SK-N-SH (cell line): Measurements from ENCODE around the gene POTEJ. TPM values are rescaled to one million over a fixed set of nuclear protein-coding genes. Genes with fewer than 3 reads are reported as not detected.
"Not testable (repeated sequence)": the region's sequence is repeated elsewhere in the genome, so short reads cannot be mapped to it uniquely, and the experiment has no call there.

Source experiments
- CTCF ChIA-PET: fragments of 300-600, 350-600 bp; formaldehyde crosslinking; extraction: SDS; loops from one replicate; lab custom pipeline; 2021; lab: Yijun Ruan, JAX
- POLR2A ChIA-PET: fragments of 350-600 bp; sonication (Branson Sonifier 250); formaldehyde crosslinking; extraction: SDS; loops from one replicate; lab custom pipeline; 2020; ENCODE audit warnings: antibody characterized with exemption, inconsistent platforms; lab: Yijun Ruan, JAX
- DNase-seq: peaks from one replicate; pipeline ENCODE4 v3.0.0; 2012
- H2AFZ ChIP-seq: fragments of 200-600 bp; sonication (generic); 2 replicates; pipeline ENCODE4 v1.8.1; 2016; ENCODE audit warnings: antibody characterized with exemption, mild to moderate bottlenecking, low read depth
- H3F3A ChIP-seq: fragments of 200-600 bp; sonication (generic); replicated peaks from 2 replicates; pipeline ENCODE3; 2016; ENCODE audit warnings: antibody characterized with exemption, mild to moderate bottlenecking; ENCODE audit not compliant: insufficient read depth
- H3K27ac ChIP-seq, 2 experiments: fragments of 200-500 bp in 1 of 2; fragments of 200-600 bp in 1 of 2; sonication (Bioruptor generic) in 1 of 2; sonication (generic), shearing (Covaris generic) in 1 of 2; 2 replicates each; pipeline versions ENCODE4 v1.5.1 to v1.6.1; 2014 to 2016; ENCODE audit warnings: low read depth in 2 of 2, inconsistent platforms in 1 of 2, low read length in 1 of 2, mild to moderate bottlenecking in 1 of 2, mixed read lengths in 1 of 2
- H3K27me3 ChIP-seq: fragments of 200-600 bp; sonication (generic), shearing (Covaris generic); 2 replicates; pipeline ENCODE4 v1.6.1; 2016; ENCODE audit warnings: mixed run types; ENCODE audit not compliant: insufficient read depth
- H3K36me3 ChIP-seq, 2 experiments: fragments of 200-500 bp in 1 of 2; fragments of 200-600 bp in 1 of 2; sonication (Bioruptor generic) in 1 of 2; sonication (generic) in 1 of 2; replicated peaks in 1 of 2; 2 replicates each; pipeline versions ENCODE3 to v1.5.1; 2014 to 2016; ENCODE audit warnings: low read length in 1 of 2, mild to moderate bottlenecking in 1 of 2; ENCODE audit not compliant: insufficient read depth in 2 of 2, control insufficient read depth in 1 of 2
- H3K4me1 ChIP-seq, 2 experiments: fragments of 200-500 bp in 1 of 2; fragments of 200-600 bp in 1 of 2; sonication (Bioruptor generic) in 1 of 2; sonication (generic), shearing (Covaris generic) in 1 of 2; 2 replicates each; pipeline versions ENCODE4 v1.5.1 to v1.6.1; 2014 to 2016; ENCODE audit warnings: low read depth in 1 of 2, low read length in 1 of 2, mixed run types in 1 of 2; ENCODE audit not compliant: insufficient read depth in 2 of 2, control insufficient read depth in 1 of 2
- H3K4me2 ChIP-seq: fragments of 200-600 bp; sonication (generic), shearing (Covaris generic); 2 replicates; pipeline ENCODE4 v1.6.1; 2017; ENCODE audit warnings: mixed run types
- H3K4me3 ChIP-seq, 2 experiments: fragments of 200-500 bp in 1 of 2; fragments of 200-600 bp in 1 of 2; sonication (Bioruptor generic) in 1 of 2; sonication (generic), shearing (Covaris generic) in 1 of 2; 2 replicates each; pipeline versions ENCODE4 v1.5.1 to v1.8.1; 2014 to 2016; ENCODE audit warnings: low read depth in 2 of 2, inconsistent platforms in 1 of 2, low read length in 1 of 2, mild to moderate bottlenecking in 1 of 2, mixed read lengths in 1 of 2, moderate library complexity in 1 of 2
- H3K79me2 ChIP-seq: fragments of 200-600 bp; sonication (generic); 2 replicates; pipeline ENCODE4 v1.8.1; 2017; ENCODE audit warnings: mild to moderate bottlenecking; ENCODE audit not compliant: insufficient read depth
- H3K9ac ChIP-seq: fragments of 200-600 bp; sonication (generic); 2 replicates; pipeline ENCODE4 v1.6.1; 2017; ENCODE audit warnings: mixed run types
- H3K9me2 ChIP-seq: fragments of 200-600 bp; sonication (generic); 2 replicates; pipeline ENCODE4 v1.6.1; 2017; ENCODE audit warnings: mixed run types
- H3K9me3 ChIP-seq: fragments of 200-600 bp; sonication (generic); 2 replicates; pipeline ENCODE4 v1.6.1; 2017; ENCODE audit warnings: mixed run types, mild to moderate bottlenecking, moderate library complexity
- H4K20me1 ChIP-seq: fragments of 200-600 bp; sonication (generic); 2 replicates; pipeline ENCODE4 v1.6.1; 2017; ENCODE audit warnings: mild to moderate bottlenecking, mixed run types; ENCODE audit not compliant: insufficient read depth
- WGBS: methylation state at CpG from one replicate; pipeline ENCODE4 v1.1.6; 2017; ENCODE audit warnings: low lambda C conversion rate; 5-methylcytosine and 5-hydroxymethylcytosine counted together
- polyA plus RNA-seq, 3 experiments: library from polyadenylated mRNA; depleted of rRNA; stranded (reverse); fragments of >200 nt; gene quantifications; 2 replicates each; pipeline ENCODE4 v1.2.3, GENCODE V29; 2012

The POTEJ gene
- polyA plus RNA-seq, 1 of the 3 experiments (the other 2 are of a cell fraction): not detected

DNA sequence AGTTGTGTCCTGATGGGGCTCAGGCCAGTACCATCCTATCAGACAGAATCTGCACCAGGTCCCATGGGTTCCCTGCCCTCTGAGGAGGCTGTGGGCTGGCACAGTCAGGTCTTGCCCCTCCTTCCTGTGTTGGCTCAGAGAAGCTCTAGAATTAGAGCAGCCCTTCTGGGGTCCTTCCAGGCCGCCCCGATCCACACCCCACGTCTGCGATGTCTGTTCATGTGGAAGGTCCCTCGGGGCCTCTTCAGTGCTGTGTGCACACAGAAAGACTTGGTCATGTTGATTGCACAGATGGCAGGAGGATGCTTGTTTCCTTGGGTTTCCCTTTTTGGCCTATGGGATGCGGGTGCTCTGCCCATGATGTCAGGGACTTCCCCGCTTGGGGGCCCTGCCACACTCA lies 32.1 kb upstream of the POTEJ start:
- H3F3A ChIP-seq, H3K4me3 ChIP-seq, H3K36me3 ChIP-seq, POLR2A ChIA-PET, H3K79me2 ChIP-seq, H2AFZ ChIP-seq, DNase-seq, H3K27ac ChIP-seq, H3K9me3 ChIP-seq, H3K27me3 ChIP-seq, H3K9ac ChIP-seq, H4K20me1 ChIP-seq, CTCF ChIA-PET, H3K4me1 ChIP-seq, H3K9me2 ChIP-seq, H3K4me2 ChIP-seq: not testable (repeated sequence)
- 62% methylated on average over 5 of the region's 7 CpGs for WGBS

DNA sequence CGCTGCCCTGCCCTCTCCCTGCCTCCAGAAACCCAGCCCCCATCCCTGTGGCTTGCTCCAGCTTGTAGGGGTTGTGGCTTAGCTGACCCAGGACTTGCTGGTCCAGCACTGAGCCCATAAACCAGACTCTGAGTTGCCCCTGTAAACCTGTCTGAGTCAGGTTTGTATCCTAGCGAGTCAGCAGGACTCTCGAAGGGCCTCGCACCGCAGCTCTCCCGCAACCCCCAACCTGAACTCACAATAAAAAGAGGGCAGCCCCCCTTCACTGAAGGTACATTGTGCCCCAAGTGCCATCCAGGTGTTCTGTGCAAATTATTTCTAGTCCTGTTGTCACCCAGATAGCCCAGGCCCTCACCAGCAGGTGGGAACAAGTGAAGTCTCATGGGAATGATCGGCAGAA lies 29.7 kb upstream of the POTEJ start:
- H4K20me1 ChIP-seq, POLR2A ChIA-PET, H3K4me1 ChIP-seq, H3F3A ChIP-seq, H3K36me3 ChIP-seq, H3K27ac ChIP-seq, H3K9me3 ChIP-seq, H3K9me2 ChIP-seq, H3K4me3 ChIP-seq, DNase-seq, CTCF ChIA-PET, H3K27me3 ChIP-seq, H3K4me2 ChIP-seq, H3K9ac ChIP-seq, H3K79me2 ChIP-seq, H2AFZ ChIP-seq: not testable (repeated sequence)
- WGBS: 83% methylated on average over 5 of the region's 7 CpGs

DNA sequence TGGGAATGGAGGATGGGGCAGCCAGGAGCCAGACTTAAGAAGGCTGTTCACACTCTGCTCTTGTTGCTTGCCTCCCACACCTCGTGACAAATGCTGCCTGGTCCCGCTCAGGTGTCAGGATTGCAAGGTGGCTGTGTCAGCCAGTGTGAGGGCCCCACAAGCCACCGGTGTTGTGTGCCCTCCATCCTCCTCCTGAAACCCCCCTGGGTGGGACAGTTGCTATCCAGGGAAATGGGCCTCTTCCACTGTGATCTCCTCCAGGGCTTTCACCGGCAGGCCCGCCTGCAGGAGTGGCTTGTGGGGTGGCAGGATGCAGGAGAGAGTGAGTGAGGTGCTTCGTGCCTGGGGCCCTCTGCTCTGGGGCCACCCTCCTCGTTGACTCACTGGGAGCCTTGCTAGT lies 28.3 kb upstream of the POTEJ start:
- H3K9me3 ChIP-seq, H3K4me1 ChIP-seq, DNase-seq, POLR2A ChIA-PET, H3K9me2 ChIP-seq, H3K4me3 ChIP-seq, CTCF ChIA-PET, H3K79me2 ChIP-seq, H3K27me3 ChIP-seq, H3K27ac ChIP-seq, H3K36me3 ChIP-seq, H3F3A ChIP-seq, H2AFZ ChIP-seq, H3K9ac ChIP-seq, H3K4me2 ChIP-seq, H4K20me1 ChIP-seq: not testable (repeated sequence)
- 78% methylated on average over 2 of the region's 7 CpGs for WGBS

DNA sequence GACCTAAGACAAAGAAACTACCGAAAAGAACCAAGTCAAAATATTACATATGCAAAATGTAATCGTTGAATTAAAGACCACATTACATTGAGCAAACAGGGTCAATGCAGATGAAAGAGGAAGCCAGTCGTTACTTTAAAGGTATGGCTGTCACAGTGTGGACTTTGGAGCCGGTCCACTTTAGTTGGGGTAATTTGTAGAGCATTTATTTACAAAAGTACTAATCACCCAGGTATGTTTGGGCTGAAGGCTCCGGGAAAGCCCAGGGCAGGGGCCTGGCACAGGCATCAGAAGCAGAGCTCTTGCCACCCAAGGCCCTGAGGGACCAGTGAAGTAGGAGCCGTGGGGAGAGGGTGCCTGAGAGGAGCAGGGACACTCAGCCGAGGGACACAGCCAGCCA lies 27.7 kb upstream of the POTEJ start:
- H3K4me1 ChIP-seq, H3K4me2 ChIP-seq, H3K4me3 ChIP-seq, H3K36me3 ChIP-seq, H3K9me3 ChIP-seq, H2AFZ ChIP-seq, H3K9me2 ChIP-seq, H3K27me3 ChIP-seq, POLR2A ChIA-PET, H3K79me2 ChIP-seq, CTCF ChIA-PET, DNase-seq, H3K9ac ChIP-seq, H4K20me1 ChIP-seq, H3K27ac ChIP-seq, H3F3A ChIP-seq: not testable (repeated sequence)
- WGBS: 54% methylated on average over 4 of the region's 7 CpGs

DNA sequence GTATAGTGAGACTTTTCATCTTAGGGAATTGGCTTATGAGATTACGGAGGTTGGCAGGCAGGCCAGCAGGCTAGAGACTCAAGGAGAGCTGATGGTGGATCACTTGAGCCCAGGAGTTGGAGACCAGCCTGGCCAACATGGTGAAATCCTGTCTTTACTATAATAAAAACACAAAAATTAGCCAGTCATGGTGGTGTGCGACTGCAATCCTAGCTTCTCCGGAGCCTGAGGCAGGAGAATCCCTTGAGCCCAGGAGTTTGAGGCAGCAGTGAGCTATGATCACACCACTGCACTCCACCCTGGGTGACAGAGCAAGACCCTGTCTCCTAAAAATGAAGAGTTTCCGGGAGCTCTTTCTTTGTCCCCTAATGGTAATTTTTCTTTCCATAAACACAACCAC lies 26.5 kb upstream of the POTEJ start:
- H3K9ac ChIP-seq, H2AFZ ChIP-seq, H3K4me2 ChIP-seq, H3K4me1 ChIP-seq, H3K27ac ChIP-seq, H3K4me3 ChIP-seq, CTCF ChIA-PET, H4K20me1 ChIP-seq, H3K27me3 ChIP-seq, H3K9me2 ChIP-seq, POLR2A ChIA-PET, DNase-seq, H3K79me2 ChIP-seq, H3K36me3 ChIP-seq, H3K9me3 ChIP-seq, H3F3A ChIP-seq: not testable (repeated sequence)
- WGBS: 88% methylated on average over 2 of the region's 4 CpGs

DNA sequence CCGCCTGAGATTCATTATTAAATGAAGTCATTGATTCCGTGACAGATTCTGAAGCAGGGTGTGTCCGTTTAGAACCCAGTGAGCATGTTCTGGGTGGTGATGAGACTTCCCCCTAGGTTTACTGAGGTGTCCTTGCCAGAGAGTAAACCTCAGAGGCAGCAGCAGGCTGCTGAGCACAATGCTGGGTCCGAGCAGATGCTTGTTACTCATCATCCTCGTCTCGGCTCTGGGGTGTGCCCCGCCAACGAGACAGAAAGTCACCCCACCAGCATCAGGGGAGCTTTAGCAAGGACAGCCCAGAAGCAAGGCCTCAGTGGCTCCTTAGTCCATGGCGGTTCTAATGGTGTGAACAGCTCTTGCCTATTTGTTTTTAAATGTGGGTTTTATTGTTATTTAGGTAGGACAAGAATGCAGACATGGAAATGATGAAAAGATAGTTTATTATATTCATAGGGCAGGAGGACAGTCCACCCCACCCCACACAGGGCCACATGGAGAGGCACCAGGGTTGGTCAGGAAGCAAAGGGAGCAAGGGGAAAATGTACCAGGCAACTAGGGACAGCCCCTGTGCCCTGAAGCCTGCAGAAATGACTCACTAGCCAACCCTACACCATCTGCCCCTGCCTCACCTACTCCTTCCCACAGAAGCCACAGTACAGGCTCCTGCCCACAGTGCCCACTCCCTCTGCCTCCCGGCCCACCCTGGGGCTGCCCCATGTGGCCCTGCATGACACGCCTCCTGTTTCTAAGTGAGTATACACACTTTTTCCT lies 22.4 kb upstream of the POTEJ start:
- DNase-seq, H3K27ac ChIP-seq, POLR2A ChIA-PET: not testable (repeated sequence)

More for the DNA sequence above, 22.4 kb upstream of the POTEJ start:
- H2AFZ ChIP-seq, H3K9ac ChIP-seq, H3K9me2 ChIP-seq, H3K36me3 ChIP-seq, H3K4me2 ChIP-seq, CTCF ChIA-PET, H3K79me2 ChIP-seq, H4K20me1 ChIP-seq, H3K27me3 ChIP-seq, H3F3A ChIP-seq, H3K9me3 ChIP-seq, H3K4me1 ChIP-seq, H3K4me3 ChIP-seq: not testable (repeated sequence)
- WGBS: no CpG with 5 or more reads among the region's 11 CpGs
